Neural cell (in vitro differentiated cells): ENCODE data around the gene TBC1D23. TPM values are rescaled to one million over a fixed set of nuclear protein-coding genes. Genes with fewer than 3 reads are reported as not detected.

Source experiments
- H2AFZ ChIP-seq: fragments of 200-600, 300-800 bp; sonication (generic), shearing (Covaris generic); 2 replicates; pipeline ENCODE4 v1.6.0; 2014; ENCODE audit warnings: low read depth, mild to moderate bottlenecking, antibody characterized with exemption, low read length, moderate library complexity
- H3F3A ChIP-seq: fragments of 200-600 bp; shearing (Covaris generic); 2 replicates; pipeline ENCODE4 v1.6.1; 2016; ENCODE audit warnings: mild to moderate bottlenecking, moderate library complexity, mixed read lengths, antibody characterized with exemption, low read length; ENCODE audit not compliant: insufficient read depth, poor library complexity, severe bottlenecking
- H3K27ac ChIP-seq: fragments of 200-600, 300-800 bp; sonication (generic), shearing (Covaris generic); 2 replicates; pipeline ENCODE4 v1.5.1; 2014; ENCODE audit warnings: mild to moderate bottlenecking, low read length, moderate library complexity
- H3K27me3 ChIP-seq: fragments of 300-800, 200-600 bp; sonication (generic), shearing (Covaris generic); 2 replicates; pipeline ENCODE4 v1.6.0; 2014; ENCODE audit warnings: mild to moderate bottlenecking, low read depth, low read length, moderate library complexity; ENCODE audit not compliant: insufficient read depth
- H3K36me3 ChIP-seq: fragments of 300-800, 200-600 bp; sonication (generic), shearing (Covaris generic); 2 replicates; pipeline ENCODE4 v1.5.1; 2014; ENCODE audit warnings: mild to moderate bottlenecking, antibody characterized with exemption, low read length, moderate library complexity; ENCODE audit not compliant: insufficient read depth
- H3K4me2 ChIP-seq: fragments of 300-800, 200-600 bp; sonication (generic), shearing (Covaris generic); 2 replicates; pipeline ENCODE4 v1.6.0; 2014; ENCODE audit warnings: mild to moderate bottlenecking, low read length
- H3K4me3 ChIP-seq: fragments of 300-800, 200-600 bp; sonication (generic), shearing (Covaris generic); 2 replicates; pipeline ENCODE4 v1.5.1; 2014; ENCODE audit warnings: mild to moderate bottlenecking, low read length, moderate library complexity
- H3K79me2 ChIP-seq: fragments of 200-600 bp; shearing (Covaris generic); replicated peaks from 2 replicates; pipeline ENCODE4 v1.6.0; 2014; ENCODE audit warnings: mild to moderate bottlenecking, low read length, moderate library complexity; ENCODE audit not compliant: insufficient read depth
- H3K9ac ChIP-seq: fragments of 300-800, 200-600 bp; sonication (generic), shearing (Covaris generic); 2 replicates; pipeline ENCODE4 v1.6.1; 2016; ENCODE audit warnings: mild to moderate bottlenecking, low read length, mixed read lengths
- H3K9me2 ChIP-seq: fragments of 200-600 bp; shearing (Covaris generic); 2 replicates; pipeline ENCODE4 v1.6.1; 2016; ENCODE audit warnings: mild to moderate bottlenecking, low read length, mixed read lengths; ENCODE audit not compliant: insufficient read depth
- H3K9me3 ChIP-seq: fragments of 200-600, 300-800 bp; sonication (generic), shearing (Covaris generic); 2 replicates; pipeline ENCODE4 v1.6.1; 2016; ENCODE audit warnings: mild to moderate bottlenecking, mixed run types, low read length, moderate library complexity, mixed read lengths
- H4K20me1 ChIP-seq: fragments of 200-600 bp; shearing (Covaris generic); 2 replicates; pipeline ENCODE4 v1.6.1; 2016; ENCODE audit warnings: mild to moderate bottlenecking, mixed run types; ENCODE audit not compliant: insufficient read depth
- EP300 ChIP-seq: fragments of 450-650 bp; conservative IDR thresholded peaks from 2 replicates; pipeline ENCODE4 v1.6.1; 2014; ENCODE audit warnings: antibody characterized with exemption, mild to moderate bottlenecking, moderate library complexity; ENCODE audit not compliant: poor library complexity, severe bottlenecking
- EZH2 ChIP-seq: fragments of 200-600, 300-800 bp; shearing (Covaris generic), sonication (generic); IDR thresholded peaks from 2 replicates; pipeline ENCODE4 v1.6.1; 2014; ENCODE audit warnings: antibody characterized with exemption, low read length, borderline replicate concordance, mild to moderate bottlenecking; ENCODE audit not compliant: insufficient read depth, poor library complexity, severe bottlenecking
- MXI1 ChIP-seq: fragments of 450-650 bp; conservative IDR thresholded peaks from 2 replicates; pipeline ENCODE4 v1.6.1; 2014; ENCODE audit warnings: antibody characterized with exemption, mild to moderate bottlenecking; ENCODE audit not compliant: poor library complexity, severe bottlenecking
- POLR2AphosphoS5 ChIP-seq: IDR thresholded peaks from 2 replicates; pipeline ENCODE4 v1.6.1; 2012
- RAD21 ChIP-seq: fragments of 450-650 bp; conservative IDR thresholded peaks from 2 replicates; pipeline ENCODE4 v1.6.1; 2014; ENCODE audit warnings: antibody characterized with exemption, mild to moderate bottlenecking, moderate library complexity
- REST ChIP-seq: IDR thresholded peaks from 2 replicates; pipeline ENCODE4 v1.6.1; 2012; ENCODE audit warnings: borderline replicate concordance
- SMC3 ChIP-seq: fragments of 450-650 bp; conservative IDR thresholded peaks from 2 replicates; pipeline ENCODE4 v1.6.1; 2014; ENCODE audit warnings: antibody characterized with exemption, mild to moderate bottlenecking, moderate library complexity; ENCODE audit not compliant: poor library complexity
- TAF1 ChIP-seq: IDR thresholded peaks from 2 replicates; pipeline ENCODE4 v1.6.1; 2012; ENCODE audit warnings: low read depth
- polyA plus RNA-seq: library from polyadenylated mRNA; depleted of rRNA; stranded (reverse); fragments of >200 nt; gene quantifications from 2 replicates; pipeline ENCODE4 v1.2.3, GENCODE V29; 2014
- TF ChIP-seq, protein P1 (sequence below): fragments of 450-650 bp; IDR thresholded peaks from 2 replicates; pipeline ENCODE4 v1.5.1; 2014; ENCODE audit warnings: antibody characterized with exemption, mild to moderate bottlenecking, moderate library complexity; ENCODE audit not compliant: poor library complexity, severe bottlenecking

TBC1D23 gene
- polyA plus RNA-seq, 1 donor from 2014 or later, result 51.3 TPM

DNA sequence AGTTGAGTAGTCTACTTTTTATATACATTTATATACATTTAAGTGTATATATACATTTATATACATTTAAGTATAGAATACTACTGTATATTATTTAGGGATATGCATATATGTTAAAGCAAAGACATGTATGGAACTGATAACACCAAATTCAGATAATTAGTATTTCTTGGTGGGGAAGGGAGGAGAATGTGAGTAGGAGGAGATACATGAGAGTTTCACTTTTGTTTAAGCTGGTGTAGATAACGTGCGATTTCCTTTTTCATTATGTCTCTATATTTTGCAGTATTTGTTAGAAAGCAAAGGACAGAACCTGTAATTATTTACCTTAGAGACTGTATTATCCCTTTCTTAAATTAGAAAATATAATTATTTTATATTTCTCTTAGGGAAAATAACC is 57.1 kb downstream of the TBC1D23 start:
- Histone ChIP-seq H2AFZ (no peak overlapping the region), H3K27me3 (no peaks in the 10 kb centered on the region), H3K27ac (no peak overlapping the region), H3K4me2 (no peak overlapping the region), H3F3A (no peaks in the 10 kb centered on the region), H4K20me1 (no peaks in the 10 kb centered on the region), H3K9ac (no peak overlapping the region), H3K4me3 (no peak overlapping the region), H3K9me2 (no peaks in the 10 kb centered on the region), H3K9me3 (no peaks in the 10 kb centered on the region), H3K36me3 (no peaks in the 10 kb centered on the region), H3K79me2 (no peaks in the 10 kb centered on the region)
- TF ChIP-seq EZH2 (no peak), POLR2AphosphoS5 (no peak), MXI1 (no peak), RAD21 (no peak), REST (no peak), EP300 (no peak), TAF1 (no peak), SMC3 (no peak)
- TF ChIP-seq, protein P1, sequence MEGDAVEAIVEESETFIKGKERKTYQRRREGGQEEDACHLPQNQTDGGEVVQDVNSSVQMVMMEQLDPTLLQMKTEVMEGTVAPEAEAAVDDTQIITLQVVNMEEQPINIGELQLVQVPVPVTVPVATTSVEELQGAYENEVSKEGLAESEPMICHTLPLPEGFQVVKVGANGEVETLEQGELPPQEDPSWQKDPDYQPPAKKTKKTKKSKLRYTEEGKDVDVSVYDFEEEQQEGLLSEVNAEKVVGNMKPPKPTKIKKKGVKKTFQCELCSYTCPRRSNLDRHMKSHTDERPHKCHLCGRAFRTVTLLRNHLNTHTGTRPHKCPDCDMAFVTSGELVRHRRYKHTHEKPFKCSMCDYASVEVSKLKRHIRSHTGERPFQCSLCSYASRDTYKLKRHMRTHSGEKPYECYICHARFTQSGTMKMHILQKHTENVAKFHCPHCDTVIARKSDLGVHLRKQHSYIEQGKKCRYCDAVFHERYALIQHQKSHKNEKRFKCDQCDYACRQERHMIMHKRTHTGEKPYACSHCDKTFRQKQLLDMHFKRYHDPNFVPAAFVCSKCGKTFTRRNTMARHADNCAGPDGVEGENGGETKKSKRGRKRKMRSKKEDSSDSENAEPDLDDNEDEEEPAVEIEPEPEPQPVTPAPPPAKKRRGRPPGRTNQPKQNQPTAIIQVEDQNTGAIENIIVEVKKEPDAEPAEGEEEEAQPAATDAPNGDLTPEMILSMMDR, result no peak

- TF ChIP-seq EP300 (no peak), REST (no peak), POLR2AphosphoS5 (no peak), MXI1 (no peak), TAF1 (no peak)
- TF ChIP-seq, protein P1, result no peak
- Histone ChIP-seq H3K27ac (no peak overlapping the region), H3K36me3 (no peaks in the 10 kb centered on the region), H3K4me3 (no peak overlapping the region), H3K9ac (no peak overlapping the region), H3F3A (no peaks in the 10 kb centered on the region), H3K79me2 (no peaks in the 10 kb centered on the region), H3K4me2 (no peak overlapping the region), H4K20me1 (no peaks in the 10 kb centered on the region), H3K9me2 (no peaks in the 10 kb centered on the region), H3K27me3 (no peaks in the 10 kb centered on the region), H2AFZ (no peak overlapping the region), H3K9me3 (no peaks in the 10 kb centered on the region)
These were observed 59.2 kb downstream of the TBC1D23 start for GRCh38 chr3:100319951-100320350.
